Mononuclear cell (primary cell): ENCODE data around the gene SHISA5. TPM values are rescaled to one million over a fixed set of nuclear protein-coding genes. Genes with fewer than 3 reads are reported as not detected.
"Not testable (repeated sequence)": the region's sequence is repeated elsewhere in the genome, so short reads cannot be mapped to it uniquely, and the experiment has no call there.

Experiments
- H3K27me3 ChIP-seq: 2 replicates; pipeline ENCODE4 v1.6.0; 2011; ENCODE audit warnings: low read length, control low read depth; ENCODE audit not compliant: insufficient read depth
- H3K4me1 ChIP-seq: 2 replicates; pipeline ENCODE4 v1.5.1; 2011; ENCODE audit warnings: mild to moderate bottlenecking, low read length, control low read depth; ENCODE audit not compliant: insufficient read depth
- H3K4me3 ChIP-seq: 2 replicates; pipeline ENCODE4 v1.5.1; 2011; ENCODE audit warnings: mild to moderate bottlenecking, low read length, moderate library complexity
- H3K9me3 ChIP-seq: 2 replicates; pipeline ENCODE4 v1.5.1; 2011; ENCODE audit warnings: low read depth, mild to moderate bottlenecking, control low read depth, low read length
- total RNA-seq: library from RNA; depleted of rRNA; stranded (reverse); fragments of >200 nt; gene quantifications from one replicate; pipeline ENCODE4 v1.2.3, GENCODE V29; 2012

Gene SHISA5
- total RNA-seq, 1 donor, result 64.1 TPM

DNA sequence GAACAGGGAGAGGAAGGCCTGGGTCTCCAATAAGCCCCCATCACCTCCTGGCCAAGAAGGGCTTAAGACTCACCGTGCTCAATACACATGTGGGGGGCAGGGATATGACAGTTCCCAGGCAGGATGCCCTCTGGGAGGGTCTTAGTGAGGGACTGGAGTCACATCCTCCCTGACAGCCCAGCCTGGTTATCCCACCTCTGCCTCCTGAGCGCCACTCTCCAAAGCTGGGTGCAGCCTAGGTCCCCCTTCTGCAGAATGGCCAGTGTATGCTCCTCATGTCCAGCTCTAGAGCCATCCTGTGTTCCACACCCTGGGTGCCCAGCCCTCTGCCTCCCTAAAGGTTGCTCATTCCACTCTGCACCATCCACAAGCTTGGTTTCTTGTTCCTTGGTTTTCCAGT lies 1.2 kb upstream of the SHISA5 start:
- Histone ChIP-seq H3K4me3 (no peak overlapping the region), H3K27me3 (no peaks in the 10 kb centered on the region), H3K4me1 (peaks cover 44% of the 10 kb centered on the region), H3K9me3 (no peaks in the 10 kb centered on the region)

DNA sequence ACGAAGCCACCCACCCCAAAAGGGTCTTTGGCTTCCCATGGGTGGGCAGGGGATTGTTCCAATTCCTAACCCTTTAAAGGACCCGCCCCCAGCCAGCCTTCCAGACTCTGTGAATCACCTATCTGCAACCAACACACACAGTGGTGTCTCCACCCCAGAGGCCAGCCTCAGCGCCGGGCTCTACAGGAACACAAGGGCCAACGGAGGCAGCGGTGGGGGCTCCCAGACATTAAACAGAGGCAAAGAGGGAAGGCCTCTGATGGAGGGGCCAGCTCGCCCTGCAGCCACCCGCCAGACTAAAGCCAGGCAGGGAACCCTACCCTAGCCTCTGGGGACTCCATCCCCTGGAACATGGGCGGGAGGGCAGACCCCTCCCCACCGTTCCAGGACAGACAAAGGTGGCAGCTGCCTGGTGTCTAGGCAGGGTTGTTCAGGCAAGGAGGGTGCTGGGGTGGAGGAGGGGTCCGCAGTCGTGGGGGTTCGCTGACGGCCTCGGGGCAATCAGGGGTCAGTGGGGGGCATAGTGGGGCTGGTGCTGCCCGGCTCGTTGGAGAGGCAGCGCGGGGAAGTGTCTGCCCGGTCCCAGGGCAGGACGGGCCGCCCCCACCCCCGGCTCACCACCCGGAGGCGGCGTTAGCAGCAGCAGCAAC lies 448 bp downstream of the SHISA5 start:
- Histone ChIP-seq H3K27me3 (no peaks in the 10 kb centered on the region), H3K4me3 (peak overlapping the region; percentile 54), H3K9me3 (no peaks in the 10 kb centered on the region), H3K4me1 (peaks cover 41% of the 10 kb centered on the region)

DNA sequence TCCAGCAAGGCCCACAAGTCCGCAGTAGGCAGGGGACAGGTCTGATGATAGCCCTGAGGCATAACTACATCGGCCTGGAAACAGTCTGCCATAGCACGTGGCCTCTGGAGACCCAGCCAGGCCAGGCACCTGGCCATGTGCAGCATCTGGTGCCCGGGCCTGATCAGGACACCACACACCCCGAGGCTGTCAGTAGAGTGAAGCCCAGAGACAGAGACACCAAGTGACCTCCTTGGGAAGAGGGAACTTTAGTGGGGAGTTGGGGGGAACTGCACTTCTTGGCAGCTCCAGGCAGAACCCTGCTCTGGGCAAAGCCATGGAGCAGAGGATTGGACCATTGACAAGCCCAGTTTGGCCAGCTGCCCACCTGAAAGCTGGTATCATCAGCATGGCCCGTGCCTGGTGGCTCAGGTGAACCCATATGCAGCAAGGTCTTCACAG lies 1.2 kb downstream of the SHISA5 start:
- peaks cover 36% of the 10 kb centered on the region for H3K4me1 ChIP-seq
- H3K4me3 ChIP-seq, result no peak overlapping the region
- no peaks in the 10 kb centered on the region for H3K9me3 ChIP-seq
- H3K27me3 ChIP-seq, result no peaks in the 10 kb centered on the region

DNA sequence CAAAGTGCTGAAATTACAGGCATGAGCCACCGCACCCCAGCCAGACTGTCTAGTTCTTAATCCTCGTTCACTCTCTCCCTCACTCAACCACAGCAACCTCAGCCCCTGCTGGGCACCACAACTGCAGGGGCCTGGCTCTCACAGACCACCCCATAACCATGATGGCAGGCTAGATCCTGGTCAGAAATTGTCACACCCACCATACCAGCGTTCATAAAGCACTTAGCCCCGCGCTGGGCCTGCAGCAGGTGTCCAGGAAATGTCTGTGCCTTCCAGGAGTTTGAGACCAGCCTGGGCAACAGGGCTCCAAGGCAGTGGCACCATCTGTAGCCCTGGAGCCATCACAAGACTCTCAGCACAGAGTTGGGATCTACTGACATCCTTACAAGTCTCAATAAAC lies 1.9 kb downstream of the SHISA5 start:
- Histone ChIP-seq H3K4me1 (peaks cover 30% of the 10 kb centered on the region), H3K4me3 (no peak overlapping the region), H3K9me3 (no peaks in the 10 kb centered on the region), H3K27me3 (no peaks in the 10 kb centered on the region)

DNA sequence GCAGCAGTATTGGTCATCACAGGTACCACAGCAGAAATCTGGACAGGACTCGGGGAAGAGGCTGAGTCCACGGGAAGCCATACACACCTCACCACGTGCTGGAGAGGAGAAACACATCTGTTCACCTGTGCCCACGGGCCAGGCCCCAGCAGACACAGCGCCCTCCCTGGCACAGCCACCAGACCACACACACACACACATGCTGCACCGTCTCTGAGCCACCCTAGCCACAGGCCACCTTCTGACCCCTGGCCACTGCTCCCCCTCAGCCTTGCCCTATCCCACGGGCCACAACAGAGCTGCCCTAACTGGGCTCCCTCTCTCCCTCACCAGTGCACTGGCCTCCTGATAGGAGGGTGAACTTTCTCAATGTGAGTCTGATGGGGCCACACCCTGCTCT lies 2.8 kb downstream of the SHISA5 start:
- H3K4me3 ChIP-seq, result no peak overlapping the region
- H3K4me1 ChIP-seq, result peaks cover 27% of the 10 kb centered on the region
- H3K27me3 ChIP-seq, result no peaks in the 10 kb centered on the region
- no peaks in the 10 kb centered on the region for H3K9me3 ChIP-seq

DNA sequence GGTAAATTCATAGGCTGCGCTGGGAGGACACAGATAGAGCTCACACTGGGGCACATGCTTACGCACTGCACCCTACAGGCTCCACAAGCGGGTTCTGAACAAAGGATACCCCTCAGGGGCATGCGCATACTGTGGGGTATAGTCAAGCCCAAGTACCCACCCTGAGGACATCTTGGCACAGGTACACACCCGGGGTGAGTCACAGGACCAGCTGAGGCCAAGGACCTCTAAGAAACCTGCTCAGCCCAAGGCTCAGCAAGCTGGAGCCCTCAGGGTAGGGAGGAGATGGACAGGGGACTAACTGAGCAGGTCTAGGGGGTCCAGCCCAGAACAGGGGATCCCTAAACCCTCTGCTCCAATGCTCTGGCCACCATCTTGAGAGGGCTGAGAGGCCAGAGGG lies 3.3 kb downstream of the SHISA5 start:
- H3K4me3 ChIP-seq, result no peak overlapping the region
- peaks cover 27% of the 10 kb centered on the region for H3K4me1 ChIP-seq
- H3K27me3 ChIP-seq, result no peaks in the 10 kb centered on the region
- H3K9me3 ChIP-seq, result no peaks in the 10 kb centered on the region

DNA sequence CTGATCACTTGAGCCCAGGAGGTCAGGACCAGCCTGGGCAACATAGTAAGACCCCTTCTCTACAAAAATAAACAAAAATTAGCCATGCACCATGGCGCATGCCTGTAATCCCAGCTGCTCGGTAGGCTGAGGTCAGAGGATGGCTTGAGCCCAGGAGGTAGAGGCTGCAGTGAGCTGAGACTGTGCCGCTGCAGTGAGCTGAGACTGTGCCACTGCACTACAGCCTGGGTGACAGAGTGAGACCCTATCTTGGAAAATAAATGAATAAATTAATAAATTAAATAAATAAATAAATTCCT lies 10.8 kb downstream of the SHISA5 start:
- no peaks in the 10 kb centered on the region for H3K9me3 ChIP-seq
- H3K4me1 ChIP-seq, result no peaks in the 10 kb centered on the region
- no peaks in the 10 kb centered on the region for H3K27me3 ChIP-seq
- H3K4me3 ChIP-seq, result no peak overlapping the region

DNA sequence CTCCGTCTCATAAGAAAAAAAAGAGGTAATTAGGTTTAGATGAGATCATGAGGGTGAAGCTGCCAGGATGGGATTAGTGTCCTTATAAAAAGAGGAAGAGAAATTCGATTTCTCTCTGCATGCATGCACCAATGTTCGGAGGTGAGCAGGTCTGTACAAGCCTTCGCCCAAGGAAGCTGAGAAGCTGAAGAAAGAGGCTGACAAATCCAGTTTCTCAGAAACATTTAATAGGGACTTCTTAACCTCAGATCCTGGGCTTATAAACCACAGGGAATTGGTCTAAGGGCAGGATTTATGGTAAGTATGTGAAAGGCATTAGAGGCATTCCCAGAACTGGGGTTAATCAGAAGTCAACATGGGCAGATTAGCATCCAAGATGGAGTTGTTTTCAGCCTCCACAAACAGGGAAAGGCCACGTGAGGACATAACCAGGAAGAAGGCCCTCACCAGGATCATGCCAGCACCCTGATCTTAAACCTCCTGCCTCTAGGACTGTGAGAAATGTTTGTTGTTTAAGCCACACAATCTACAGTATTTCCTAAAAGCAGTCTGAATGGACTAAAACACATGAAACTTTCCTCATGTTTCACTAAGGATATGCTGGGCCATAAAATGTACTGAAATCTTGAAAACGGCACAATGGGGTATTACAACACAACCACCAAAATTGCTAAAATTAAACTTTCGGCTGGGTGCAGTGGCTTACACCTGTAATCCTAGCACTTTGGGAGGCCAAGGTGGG lies 11.3 kb downstream of the SHISA5 start:
- Histone ChIP-seq H3K4me1 (no peaks in the 10 kb centered on the region), H3K4me3 (no peak overlapping the region), H3K27me3 (no peaks in the 10 kb centered on the region), H3K9me3 (no peaks in the 10 kb centered on the region)

DNA sequence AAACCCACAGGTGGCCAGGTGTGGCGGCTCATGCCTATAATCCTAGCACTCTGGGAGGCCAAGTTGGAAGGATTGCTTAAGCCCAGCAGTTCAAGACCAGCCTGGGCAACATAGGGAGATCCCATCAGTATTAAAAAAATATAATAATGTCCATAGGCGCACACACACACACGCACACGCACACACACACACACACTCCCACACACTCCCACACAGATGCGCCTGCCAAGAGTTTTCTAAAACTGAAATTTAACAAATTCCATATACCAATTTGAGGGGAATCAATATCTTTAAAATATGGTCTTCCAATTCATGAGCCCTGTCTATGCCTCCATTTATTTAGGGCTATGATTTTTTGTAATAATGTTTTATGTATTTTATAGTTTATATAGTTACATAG lies 17.0 kb downstream of the SHISA5 start:
- no peak overlapping the region for H3K4me3 ChIP-seq
- H3K27me3 ChIP-seq, result no peaks in the 10 kb centered on the region
- H3K4me1 ChIP-seq, result no peaks in the 10 kb centered on the region
- H3K9me3 ChIP-seq, result no peaks in the 10 kb centered on the region

DNA sequence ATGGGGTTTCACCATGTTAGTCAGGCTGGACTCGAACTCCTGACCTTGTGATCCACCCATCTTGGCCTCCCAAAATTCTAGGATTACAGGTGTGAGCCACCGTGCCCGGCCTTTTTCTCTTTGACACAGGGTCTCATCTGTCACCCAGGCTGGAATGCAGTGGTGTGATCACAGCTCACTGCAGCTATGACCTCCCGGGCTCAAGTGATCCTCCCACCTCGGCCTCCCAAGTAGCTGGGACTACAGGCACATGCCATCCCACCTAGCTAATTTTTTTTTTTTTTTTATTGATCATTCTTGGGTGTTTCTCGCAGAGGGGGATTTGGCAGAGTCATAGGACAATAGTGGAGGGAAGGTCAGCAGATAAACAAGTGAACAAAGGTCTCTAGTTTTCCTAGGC lies 21.2 kb downstream of the SHISA5 start:
- H3K27me3 ChIP-seq, H3K9me3 ChIP-seq, H3K4me3 ChIP-seq: not testable (repeated sequence)
- H3K4me1 ChIP-seq, result peaks cover 25% of the 10 kb centered on the region

DNA sequence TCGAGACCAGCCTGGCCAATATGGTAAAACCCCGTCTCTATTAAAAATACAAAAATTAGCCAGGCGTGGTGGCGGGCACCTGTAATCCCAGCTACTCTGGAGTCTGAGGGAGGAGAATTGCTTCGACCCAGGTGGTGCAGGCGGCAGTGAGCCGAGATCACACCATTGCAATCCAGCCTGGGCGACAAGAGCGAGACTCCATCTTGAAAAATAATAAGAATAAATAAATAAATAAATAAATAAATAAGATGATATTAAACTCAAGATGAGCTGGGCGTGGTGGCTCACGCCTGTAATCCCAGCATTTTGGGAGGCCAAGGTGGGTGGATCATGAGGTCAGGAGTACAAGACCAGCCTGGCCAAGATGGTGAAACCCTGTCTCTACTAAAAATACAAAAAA lies 23.1 kb downstream of the SHISA5 start:
- H3K9me3 ChIP-seq, H3K27me3 ChIP-seq, H3K4me3 ChIP-seq: not testable (repeated sequence)
- H3K4me1 ChIP-seq, result peaks cover 32% of the 10 kb centered on the region

DNA sequence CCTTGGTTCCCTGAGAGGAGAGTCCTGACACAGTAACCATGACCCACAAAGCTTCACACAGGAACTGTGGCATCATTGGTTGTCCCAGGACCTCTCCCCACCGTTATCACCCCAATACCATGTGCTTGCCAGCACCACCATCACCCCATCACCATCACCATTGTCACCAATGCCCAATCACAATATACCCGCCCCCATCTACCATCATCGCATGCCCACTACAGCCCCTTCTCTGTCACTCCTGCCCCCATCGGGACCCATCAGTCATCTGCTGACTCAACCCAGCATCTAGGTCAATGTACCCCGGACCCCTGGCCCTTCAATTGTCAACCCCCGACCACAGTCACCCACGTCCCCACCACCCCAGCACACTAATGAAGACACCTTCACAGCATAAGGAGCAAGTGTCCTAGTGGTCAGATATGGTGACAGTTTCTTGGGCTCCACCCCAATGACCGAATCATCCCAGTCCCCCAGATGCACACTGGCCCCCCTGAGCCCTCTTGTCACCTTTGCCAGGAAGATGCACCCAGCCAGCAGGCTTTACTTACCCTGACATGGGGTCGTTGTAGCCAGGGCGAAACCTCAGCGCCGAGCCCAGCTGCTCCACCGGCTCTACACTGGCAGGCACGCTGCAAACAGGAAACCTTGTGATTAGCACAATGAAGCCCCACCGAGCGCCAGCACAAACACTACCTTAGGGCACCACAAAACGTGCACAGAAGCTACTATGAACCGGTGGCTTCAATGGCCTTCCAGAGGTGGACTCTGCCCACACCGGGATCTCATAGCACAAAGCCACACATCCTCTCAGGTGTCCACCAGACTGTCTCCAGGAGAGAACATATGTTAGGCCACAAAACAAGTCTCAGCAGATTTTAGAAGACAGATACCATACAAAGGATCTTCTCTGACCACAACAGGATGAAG lies 25.1 kb downstream of the SHISA5 start:
- Histone ChIP-seq H3K27me3 (no peaks in the 10 kb centered on the region), H3K4me3 (peak overlapping the region; percentile 1), H3K4me1 (peaks cover 32% of the 10 kb centered on the region), H3K9me3 (no peaks in the 10 kb centered on the region)

DNA sequence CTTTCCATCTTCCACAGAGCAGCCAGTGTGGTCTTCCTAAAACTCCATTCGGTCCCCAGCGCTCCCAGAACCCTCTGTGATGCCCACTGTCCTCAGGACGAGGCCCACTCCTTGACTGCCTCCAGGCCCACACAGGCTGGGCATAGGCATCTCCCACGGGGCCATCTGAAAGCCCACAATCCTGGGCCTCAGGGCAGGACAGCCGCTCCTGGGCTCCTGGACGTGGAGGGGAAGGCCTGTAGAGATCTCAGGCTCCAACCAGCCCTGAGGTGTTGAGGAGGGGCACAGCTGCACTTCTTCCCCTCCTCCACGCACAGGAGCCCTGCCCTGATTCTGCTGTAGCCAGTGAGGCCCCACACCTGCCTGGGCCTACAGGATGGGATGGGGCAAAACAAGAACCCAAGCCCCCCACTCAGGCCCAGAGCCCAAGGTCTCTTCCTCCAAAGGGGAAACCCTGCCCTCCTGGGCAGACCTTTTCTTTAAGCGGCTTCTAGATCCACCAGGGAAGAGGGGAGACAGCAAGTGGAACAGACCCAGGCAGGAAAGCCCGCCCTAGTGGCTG lies 25.9 kb downstream of the SHISA5 start:
- Histone ChIP-seq H3K4me3 (no peak overlapping the region), H3K27me3 (no peaks in the 10 kb centered on the region), H3K9me3 (no peaks in the 10 kb centered on the region), H3K4me1 (peaks cover 40% of the 10 kb centered on the region)

DNA sequence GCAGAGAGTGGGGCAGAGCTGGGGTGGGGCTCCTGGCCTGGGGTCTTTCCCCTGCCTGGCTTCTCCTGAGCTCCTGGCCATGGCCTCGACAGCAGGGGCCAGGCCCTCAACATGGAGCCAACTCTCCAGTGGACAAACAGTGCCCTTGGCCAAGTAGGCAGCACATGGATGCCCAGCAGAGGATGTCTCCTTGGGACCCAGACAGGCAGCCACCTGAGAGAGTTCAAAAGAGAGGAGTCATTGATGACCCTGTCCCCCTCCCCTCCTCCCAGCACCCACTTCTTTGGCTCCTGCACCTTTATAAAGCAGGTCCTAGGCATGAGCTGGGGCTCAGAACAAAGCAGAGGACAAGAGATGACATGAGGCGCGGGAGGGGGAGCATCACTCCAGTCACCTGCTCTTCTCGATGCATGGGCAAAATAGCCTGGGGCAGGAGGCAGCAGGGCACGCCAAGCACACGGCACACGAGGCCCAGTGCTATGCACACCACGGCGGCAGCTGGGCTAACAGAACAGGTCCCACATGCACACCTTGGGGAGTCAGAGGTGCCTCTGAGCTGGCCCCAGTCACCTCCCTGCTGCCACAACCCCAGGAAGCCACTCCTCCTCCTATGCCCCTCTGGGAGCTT lies 27.4 kb downstream of the SHISA5 start:
- no peak overlapping the region for H3K4me3 ChIP-seq
- H3K27me3 ChIP-seq, result no peaks in the 10 kb centered on the region
- H3K4me1 ChIP-seq, result peaks cover 51% of the 10 kb centered on the region
- H3K9me3 ChIP-seq, result no peaks in the 10 kb centered on the region

DNA sequence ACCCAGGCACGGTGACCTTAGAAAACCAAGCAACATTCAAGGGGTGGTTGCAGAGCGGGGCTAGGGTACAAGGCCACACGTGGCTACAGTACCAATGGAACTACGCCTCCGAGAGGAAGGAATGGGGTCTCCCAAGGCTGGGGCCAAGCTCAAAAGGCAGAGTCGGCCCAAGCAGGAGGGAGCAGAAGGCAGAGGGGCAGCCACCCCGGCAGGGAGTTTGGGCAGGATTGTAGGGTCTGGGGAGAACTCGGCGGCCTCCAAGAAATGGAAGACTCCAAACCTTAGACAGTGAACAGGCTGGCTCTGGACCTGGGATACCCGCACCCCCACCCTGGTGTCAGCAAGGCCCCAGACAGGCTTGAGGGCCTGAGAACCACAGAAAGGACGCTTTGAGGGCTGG lies 28.8 kb downstream of the SHISA5 start:
- no peak overlapping the region for H3K4me3 ChIP-seq
- peaks cover 61% of the 10 kb centered on the region for H3K4me1 ChIP-seq
- H3K9me3 ChIP-seq, result no peaks in the 10 kb centered on the region
- H3K27me3 ChIP-seq, result no peaks in the 10 kb centered on the region
